NCI-H2227 treated with DMSO at 0.1 percent for 48 hours (cell line): Measurements from ENCODE around the gene EZH1.
"Not testable (repeated sequence)": the region's sequence is repeated elsewhere in the genome, so short reads cannot be mapped to it uniquely, and the experiment has no call there.

Source experiments
- DNase-seq: peaks from one replicate; lab custom pipeline; 2025; lab: John Stamatoyannopoulos, UW

EZH1 gene

GRCh38 chr17:42772945-42773289, 28.1 kb upstream of the EZH1 start:
- no peak for DNase-seq

- DNase-seq: not testable (repeated sequence)
Measured at GRCh38 chr17:42769964-42770363, 25.1 kb upstream of the EZH1 start.

- peak; percentile 40 for DNase-seq
Measured at GRCh38 chr17:42768006-42768405, 23.2 kb upstream of the EZH1 start.

- DNase-seq: no peak
Measured at GRCh38 chr17:42767512-42767911, 22.7 kb upstream of the EZH1 start.

- no peak for DNase-seq
Measured at GRCh38 chr17:42766124-42766523, 21.3 kb upstream of the EZH1 start.

GRCh38 chr17:42761638-42762037, 16.8 kb upstream of the EZH1 start:
- DNase-seq: no peak

- peak; percentile 19 for DNase-seq
Measured at GRCh38 chr17:42760652-42761581, 16.1 kb upstream of the EZH1 start, which contains the start of gene RAMP2. RAMP2 (plus strand) TSS chr17:42761227; CDS start chr17:42761262, 35 bp downstream.

- DNase-seq: no peak
Measured at GRCh38 chr17:42759982-42760651, 15.3 kb upstream of the EZH1 start.

GRCh38 chr17:42754782-42755181, 9.9 kb upstream of the EZH1 start:
- DNase-seq: no peak

GRCh38 chr17:42751628-42752027, 6.8 kb upstream of the EZH1 start:
- DNase-seq: no peak

GRCh38 chr17:42750739-42751344, 6.0 kb upstream of the EZH1 start:
- no peak for DNase-seq

GRCh38 chr17:42748908-42749798, 4.3 kb upstream of the EZH1 start:
- DNase-seq: no peak

GRCh38 chr17:42748202-42748907, 3.5 kb upstream of the EZH1 start:
- DNase-seq: no peak

GRCh38 chr17:42744283-42744805, 496 bp downstream of the EZH1 start:
- no peak for DNase-seq

GRCh38 chr17:42743595-42744282, 1.1 kb downstream of the EZH1 start:
- no peak for DNase-seq

- DNase-seq: not testable (repeated sequence)
Measured at GRCh38 chr17:42742916-42743315, 1.9 kb downstream of the EZH1 start.

- no peak for DNase-seq
Measured at GRCh38 chr17:42740699-42741098, 4.1 kb downstream of the EZH1 start.

GRCh38 chr17:42725143-42725542, 19.7 kb downstream of the EZH1 start:
- no peak for DNase-seq

GRCh38 chr17:42723636-42724035, 21.2 kb downstream of the EZH1 start:
- no peak for DNase-seq

GRCh38 chr17:42720996-42721583, 23.8 kb downstream of the EZH1 start:
- peak; percentile 60 for DNase-seq
